Caco-2 (cell line): ENCODE data around the gene BBS12. TPM values are rescaled to one million over a fixed set of nuclear protein-coding genes. Genes with fewer than 3 reads are reported as not detected.
A peak's percentile ranks its signal among the peaks of the same experiment; 100 is the strongest.

Source experiments
- BruUV-seq: library from RNA; stranded (reverse); fragments of 400-500 nt; replicated peaks from 2 replicates; lab custom pipeline; 2021; lab: Mats Ljungman, UMichigan
- CTCF ChIA-PET: fragments of 300-600 bp; sonication (Branson Sonifier 250); formaldehyde crosslinking; loops from one replicate; lab custom pipeline; 2022; ENCODE audit warnings: antibody characterized with exemption; lab: Charles Lee
- POLR2A ChIA-PET: fragments of 300-600 bp; sonication (Branson Sonifier 250); formaldehyde crosslinking; loops from one replicate; lab custom pipeline; 2022; ENCODE audit warnings: antibody characterized with exemption; lab: Charles Lee
- DNase-seq, 2 experiments: peaks; one replicate each; pipeline versions ENCODE4 v3.0.0 to v3.0.0-alpha.2; 2020 to 2022
- H3K27me3 ChIP-seq: replicated peaks from 2 replicates; pipeline ENCODE4 v1.6.0; 2011; ENCODE audit warnings: low read length; ENCODE audit not compliant: control insufficient read depth, insufficient read depth
- H3K36me3 ChIP-seq: 2 replicates; pipeline ENCODE4 v1.5.1; 2011; ENCODE audit warnings: low read length; ENCODE audit not compliant: control insufficient read depth, insufficient read depth
- H3K4me1 ChIP-seq: fragments of 250-450 bp; sonication (Bioruptor Pico); 2 replicates; pipeline ENCODE4 v1.5.1; 2020; ENCODE audit warnings: mild to moderate bottlenecking
- H3K4me3 ChIP-seq: 2 replicates; pipeline ENCODE4 v1.5.1; 2011; ENCODE audit warnings: low read depth, mild to moderate bottlenecking, control low read depth, low read length
- H3K9me3 ChIP-seq: fragments of 250-450 bp; sonication (Bioruptor Pico); 2 replicates; pipeline ENCODE4 v1.5.1; 2020; ENCODE audit warnings: mild to moderate bottlenecking, moderate library complexity
- H3K27ac Mint-ChIP-seq: one replicate; pipeline ENCODE4 v1.8.0; 2022; ENCODE audit warnings: mixed read lengths; ENCODE audit not compliant: unreplicated experiment
- H3K27me3 Mint-ChIP-seq: one replicate; pipeline ENCODE4 v1.8.0; 2022; ENCODE audit warnings: mixed read lengths; ENCODE audit not compliant: insufficient read depth, unreplicated experiment
- H3K36me3 Mint-ChIP-seq: one replicate; pipeline ENCODE4 v1.8.0; 2022; ENCODE audit warnings: mild to moderate bottlenecking, mixed read lengths; ENCODE audit not compliant: insufficient read depth, unreplicated experiment
- H3K4me1 Mint-ChIP-seq: one replicate; pipeline ENCODE4 v1.8.0; 2022; ENCODE audit warnings: low read depth, mixed read lengths; ENCODE audit not compliant: unreplicated experiment
- H3K4me3 Mint-ChIP-seq: one replicate; pipeline ENCODE4 v1.8.0; 2022; ENCODE audit warnings: mild to moderate bottlenecking, moderate library complexity, mixed read lengths; ENCODE audit not compliant: unreplicated experiment
- H3K9me3 Mint-ChIP-seq: one replicate; pipeline ENCODE4 v1.8.0; 2022; ENCODE audit warnings: mixed read lengths; ENCODE audit not compliant: unreplicated experiment
- CTCF ChIP-seq, 2 experiments: fragments of 200-600 bp in 1 of 2; IDR thresholded peaks; 1 replicate in 1 of 2; 2 replicates in 1 of 2; pipeline versions ENCODE4 v1.5.1 to v1.8.0; 2011 to 2022; ENCODE audit warnings: antibody characterized with exemption in 1 of 2, control low read depth in 1 of 2, inconsistent platforms in 1 of 2, low read depth in 1 of 2, low read length in 1 of 2, mild to moderate bottlenecking in 1 of 2, moderate library complexity in 1 of 2; ENCODE audit not compliant: insufficient read depth in 1 of 2, severe bottlenecking in 1 of 2, unreplicated experiment in 1 of 2
- intact Hi-C: fragments of 100-400 bp; cut with micrococcal nuclease; formaldehyde crosslinking; loops from one replicate; pipeline ENCODE4 v1.10.0; 2022; ENCODE audit not compliant: unreplicated experiment
- total RNA-seq: library from RNA; stranded (reverse); gene quantifications from 2 replicates; pipeline ENCODE4 v1.2.3, GENCODE V29; 2022

BBS12 gene
- total RNA-seq, 1 experiment from 2014 or later, result 2.7 TPM

GRCh38 chr4:122722256-122722655, 10.2 kb upstream of the BBS12 start:
- no peaks in the 10 kb centered on the region for H3K36me3 ChIP-seq
- H3K27me3 Mint-ChIP-seq, result no peaks in the 10 kb centered on the region
- no peaks in the 10 kb centered on the region for H3K4me1 Mint-ChIP-seq
- POLR2A ChIA-PET, result no interaction called here
- no TSS peak for BruUV-seq
- CTCF ChIA-PET, result no interaction called here
- DNase-seq, result no peak
- H3K9me3 Mint-ChIP-seq, result no peaks in the 10 kb centered on the region
- H3K9me3 ChIP-seq, result no peaks in the 10 kb centered on the region
- no peak overlapping the region for H3K4me3 Mint-ChIP-seq
- no peaks in the 10 kb centered on the region for H3K36me3 Mint-ChIP-seq
- intact Hi-C loops, result no loop called here
- H3K27me3 ChIP-seq, result no peaks in the 10 kb centered on the region
- no peak overlapping the region for H3K27ac Mint-ChIP-seq
- H3K4me1 ChIP-seq, result no peaks in the 10 kb centered on the region
- no peak overlapping the region for H3K4me3 ChIP-seq
- no peak for TF ChIP-seq CTCF (IDR thresholded peaks at IDR 0.05; ENCODE audit: insufficient read depth in 1 of 2, low read depth in 1 of 2, low read length in 1 of 2, severe bottlenecking in 1 of 2, unreplicated experiment in 1 of 2)

DNA sequence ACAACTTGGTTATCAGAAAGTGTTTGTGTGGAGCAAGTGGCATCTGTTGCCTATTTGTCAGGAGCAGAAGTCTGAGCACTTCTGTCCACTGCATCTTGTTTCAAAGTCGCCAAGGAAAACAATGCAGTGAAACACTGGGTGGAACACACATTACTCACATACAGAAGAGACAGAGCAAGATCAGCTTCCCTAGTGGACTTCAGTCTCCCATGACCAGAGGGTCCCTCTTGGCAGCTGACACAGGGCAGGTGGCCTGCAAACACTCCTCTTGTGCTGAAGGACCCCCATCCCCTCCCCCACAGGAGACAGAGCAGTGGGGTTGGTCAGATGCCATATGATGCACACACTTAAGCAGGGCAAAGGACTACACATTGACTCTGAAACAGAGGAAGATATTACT, 3.6 kb upstream of the BBS12 start:
- TF ChIP-seq CTCF (IDR thresholded peaks at IDR 0.05; ENCODE audit: insufficient read depth in 1 of 2, low read depth in 1 of 2, low read length in 1 of 2, severe bottlenecking in 1 of 2, unreplicated experiment in 1 of 2), result no peak
- Mint-ChIP-seq H3K27ac (no peak overlapping the region), H3K9me3 (no peaks in the 10 kb centered on the region), H3K4me3 (no peak overlapping the region), H3K4me1 (no peaks in the 10 kb centered on the region), H3K36me3 (peaks cover 14% of the 10 kb centered on the region), H3K27me3 (no peaks in the 10 kb centered on the region)
- intact Hi-C loops, result no loop called here
- Histone ChIP-seq H3K9me3 (no peaks in the 10 kb centered on the region), H3K27me3 (no peaks in the 10 kb centered on the region), H3K4me3 (no peak overlapping the region), H3K4me1 (0 out of 2 replicates have a peak, but pooled peaks cover under 1% of the 10 kb centered on the region), H3K36me3 (no peaks in the 10 kb centered on the region)
- no TSS peak for BruUV-seq
- no peak for DNase-seq
- CTCF ChIA-PET, result no interaction called here
- POLR2A ChIA-PET, result no interaction called here

DNA sequence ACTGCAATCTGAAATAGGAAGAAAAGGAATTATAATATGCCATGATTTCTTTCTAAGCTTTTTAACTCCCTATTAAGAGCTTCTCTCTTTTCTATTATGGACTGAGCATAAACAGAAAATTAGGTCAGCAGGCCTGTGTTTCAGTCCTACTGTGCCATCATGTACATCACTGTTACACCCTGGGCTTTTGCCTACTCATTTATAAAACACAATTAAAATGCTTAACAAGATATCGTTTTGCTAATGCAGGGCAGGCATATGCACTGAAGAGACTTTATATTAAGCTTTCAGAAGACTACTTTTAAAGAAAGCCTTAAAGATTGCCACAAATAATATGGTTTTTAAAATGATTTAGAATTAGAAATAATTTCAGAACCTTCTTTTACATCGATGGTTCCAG, 828 bp upstream of the BBS12 start:
- Mint-ChIP-seq H3K36me3 (peaks cover 14% of the 10 kb centered on the region), H3K4me1 (no peaks in the 10 kb centered on the region), H3K27me3 (no peaks in the 10 kb centered on the region), H3K9me3 (no peaks in the 10 kb centered on the region), H3K4me3 (no peak overlapping the region), H3K27ac (no peak overlapping the region)
- ChIA-PET CTCF (interaction anchor here (0.6 to 1.4 kb wide), 10 partner anchors 9 to 199 kb away, joined by 3 to 22 read pairs (median 5); partner anchors contain the start of gene NUDT6), POLR2A (interaction anchor here (0.6 to 1.7 kb wide), 5 partner anchors 13 to 980 kb away, joined by 3 to 15 read pairs (median 4); partner anchors contain the start of gene NUDT6)
- H3K36me3 ChIP-seq, result no peaks in the 10 kb centered on the region
- no peaks in the 10 kb centered on the region for H3K9me3 ChIP-seq
- DNase-seq, result no peak
- BruUV-seq, result TSS peak; percentile 62
- H3K4me3 ChIP-seq, result no peak overlapping the region
- TF ChIP-seq CTCF (IDR thresholded peaks at IDR 0.05; ENCODE audit: insufficient read depth in 1 of 2, low read depth in 1 of 2, low read length in 1 of 2, severe bottlenecking in 1 of 2, unreplicated experiment in 1 of 2), result no peak
- 0 out of 2 replicates have a peak, but pooled peaks cover 4% of the 10 kb centered on the region for H3K4me1 ChIP-seq
- H3K27me3 ChIP-seq, result no peaks in the 10 kb centered on the region
- intact Hi-C loops, result loop anchor here (1.0 to 5.0 kb wide), 5 partner anchors 13 to 191 kb away; partner anchors contain the start of gene NUDT6
